RWPE1 (cell line): Measurements from ENCODE around the gene ALKBH5.
A peak's percentile ranks its signal among the peaks of the same experiment; 100 is the strongest.

Source experiments
- CTCF ChIA-PET: fragments of 350-600 bp; sonication (Branson Sonifier 250); formaldehyde crosslinking; extraction: SDS; loops from one replicate; lab custom pipeline; 2021; lab: Yijun Ruan, JAX
- POLR2A ChIA-PET: fragments of 400-600 bp; formaldehyde crosslinking; extraction: SDS; loops from one replicate; lab custom pipeline; 2020; ENCODE audit warnings: antibody characterized with exemption; ENCODE audit not compliant: low non-redundant PET; lab: Yijun Ruan, JAX
- DNase-seq: peaks from one replicate; pipeline ENCODE4 v3.0.0; 2012; ENCODE audit warnings: low spot score
- H3K27ac ChIP-seq: fragments of 450-650 bp; 2 replicates; pipeline ENCODE4 v1.5.1; 2017
- CTCF ChIP-seq: fragments of 450-650 bp; conservative IDR thresholded peaks from 2 replicates; pipeline ENCODE4 v1.5.1; 2017; ENCODE audit warnings: low read depth, mild to moderate bottlenecking

Gene ALKBH5

DNA sequence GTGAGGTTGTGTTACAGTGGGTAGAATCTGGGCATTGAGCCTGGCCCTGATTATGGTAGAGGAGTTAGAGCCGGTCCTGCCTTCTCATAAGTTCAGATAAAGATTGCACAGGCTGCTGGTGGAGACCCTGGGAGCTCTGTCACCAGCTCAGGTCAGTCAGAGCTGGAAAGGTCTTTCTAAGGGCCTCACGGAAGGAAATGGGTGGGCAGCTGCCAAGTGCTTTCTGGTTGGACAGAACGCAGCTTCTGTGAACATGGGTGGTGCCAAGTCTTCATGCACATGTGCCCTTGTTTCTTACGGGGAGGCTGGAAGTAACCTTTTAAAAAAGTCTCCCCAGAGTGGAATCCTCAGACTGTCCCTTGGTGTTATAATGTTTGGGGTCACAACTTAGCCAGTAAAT, 14.9 kb downstream of the ALKBH5 start:
- H3K27ac ChIP-seq: 0 out of 2 replicates have a peak overlapping the region, but pooled peaks have one; percentile 10
- no peak for DNase-seq
- ChIA-PET POLR2A (no interaction called here), CTCF (interaction anchor here (1.0 kb wide), 1 partner anchor 14 kb away, joined by 3 read pairs; no protein-coding TSS in a partner anchor)
- TF ChIP-seq CTCF: no peak

- no peak for DNase-seq
- no peak for TF ChIP-seq CTCF
- POLR2A ChIA-PET: no interaction called here
- H3K27ac ChIP-seq: no peak overlapping the region
- CTCF ChIA-PET: interaction anchor here (0.6 to 0.7 kb wide), 2 partner anchors 62 to 1209 kb away, joined by 3 read pairs; no protein-coding TSS in a partner anchor
These were observed 17.5 kb downstream of the ALKBH5 start for GRCh38 chr17:18201108-18201507.

DNA sequence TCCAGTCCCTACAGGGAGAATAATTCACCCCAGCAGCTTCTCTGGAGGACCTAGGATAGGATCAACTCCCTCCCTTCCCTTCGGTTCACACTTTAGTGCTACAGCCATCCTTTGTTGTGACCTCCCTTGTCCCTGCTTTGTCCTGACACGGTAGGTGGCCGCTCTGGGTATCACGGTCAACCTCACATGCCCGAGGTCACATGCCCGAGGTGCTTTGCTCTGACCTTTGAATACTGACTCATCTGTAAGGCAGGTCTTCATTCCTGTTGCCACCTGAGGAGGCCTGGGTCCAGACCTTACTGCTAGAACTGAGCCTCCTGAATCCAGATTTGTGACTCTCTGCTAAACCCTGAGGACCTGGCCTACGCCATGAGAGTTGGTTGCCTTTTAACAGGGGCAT, 19.7 kb downstream of the ALKBH5 start:
- peak overlapping the region; percentile 2; the same call in 1 of the 2 replicates for H3K27ac ChIP-seq
- CTCF ChIA-PET: interaction anchor here (0.7 kb wide), 2 partner anchors 13 to 14 kb away, joined by 3 to 8 read pairs; no protein-coding TSS in a partner anchor
- TF ChIP-seq CTCF: no peak
- POLR2A ChIA-PET: no interaction called here
- DNase-seq: no peak

DNA sequence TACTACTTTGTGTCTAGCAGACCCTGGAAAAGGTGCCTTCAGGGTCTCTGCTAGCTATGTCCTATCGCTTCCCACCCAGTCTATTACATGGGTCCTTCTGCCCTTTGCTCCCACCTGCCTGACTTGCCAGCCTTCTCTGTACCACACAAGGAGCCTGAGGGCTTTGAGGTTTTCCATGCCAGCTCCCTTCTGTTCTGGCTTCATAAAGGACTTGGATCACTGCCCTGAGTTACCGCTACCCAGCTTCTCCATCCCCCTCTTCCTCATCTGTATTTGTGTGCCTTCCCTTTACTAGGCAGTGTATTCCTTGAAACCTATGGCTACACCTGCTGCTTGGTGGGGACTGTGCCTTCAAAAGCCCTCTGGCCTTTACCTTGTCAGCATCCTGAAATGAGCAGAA, 22.2 kb downstream of the ALKBH5 start:
- POLR2A ChIA-PET: no interaction called here
- CTCF ChIA-PET: no interaction called here
- no peak for TF ChIP-seq CTCF
- no peak for DNase-seq
- peak overlapping the region; percentile 12; the same call in 1 of the 2 replicates for H3K27ac ChIP-seq

DNA sequence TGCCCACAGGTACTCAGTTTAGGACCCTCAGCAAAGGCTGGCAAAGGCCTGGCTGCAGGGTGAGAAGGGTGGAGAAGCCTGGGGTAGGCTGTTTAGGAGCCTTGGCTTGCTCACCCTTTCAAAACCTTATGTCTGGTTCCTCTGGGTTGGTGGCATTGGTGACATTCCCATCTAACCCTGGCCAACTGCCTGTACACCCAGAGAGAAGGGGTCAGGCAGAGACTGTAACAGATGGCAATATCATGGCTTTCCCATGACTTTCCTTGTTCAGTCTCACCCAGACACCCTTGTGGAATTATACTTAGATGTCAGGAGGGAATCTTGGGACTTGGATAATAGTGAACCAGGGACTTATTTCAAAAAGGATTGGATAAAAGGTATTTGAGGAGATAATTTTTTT, 23.3 kb downstream of the ALKBH5 start:
- H3K27ac ChIP-seq: 0 out of 2 replicates have a peak overlapping the region, but pooled peaks have one; percentile 12
- ChIA-PET CTCF (interaction anchor here (1.3 kb wide), 1 partner anchor 11 kb away, joined by 4 read pairs; no protein-coding TSS in a partner anchor), POLR2A (no interaction called here)
- no peak for TF ChIP-seq CTCF
- no peak for DNase-seq

GRCh38 chr17:18208092-18208491, 24.5 kb downstream of the ALKBH5 start:
- ChIA-PET POLR2A (no interaction called here), CTCF (interaction anchor here (0.5 to 1.3 kb wide), 3 partner anchors 10 to 72 kb away, joined by 4 to 5 read pairs (median 4); no protein-coding TSS in a partner anchor)
- no peak for DNase-seq

More at GRCh38 chr17:18208092-18208491, 24.5 kb downstream of the ALKBH5 start:
- TF ChIP-seq CTCF: no peak
- no peak overlapping the region; the same call in 1 of the 2 replicates for H3K27ac ChIP-seq
